GM12891 (cell line): ENCODE results near the gene CYBA.

Experiments used
- POLR2A ChIP-seq: IDR thresholded peaks from 2 replicates; pipeline ENCODE4 v1.6.1; 2011; ENCODE audit warnings: low read depth, low read length, control low read depth
- POLR2AphosphoS5 ChIP-seq: IDR thresholded peaks from 2 replicates; pipeline ENCODE4 v1.6.1; 2011; ENCODE audit warnings: low read depth, low read length, control low read depth
- TAF1 ChIP-seq: IDR thresholded peaks from 2 replicates; pipeline ENCODE4 v1.6.1; 2011; ENCODE audit warnings: low read depth, low read length, control low read depth

DNA sequence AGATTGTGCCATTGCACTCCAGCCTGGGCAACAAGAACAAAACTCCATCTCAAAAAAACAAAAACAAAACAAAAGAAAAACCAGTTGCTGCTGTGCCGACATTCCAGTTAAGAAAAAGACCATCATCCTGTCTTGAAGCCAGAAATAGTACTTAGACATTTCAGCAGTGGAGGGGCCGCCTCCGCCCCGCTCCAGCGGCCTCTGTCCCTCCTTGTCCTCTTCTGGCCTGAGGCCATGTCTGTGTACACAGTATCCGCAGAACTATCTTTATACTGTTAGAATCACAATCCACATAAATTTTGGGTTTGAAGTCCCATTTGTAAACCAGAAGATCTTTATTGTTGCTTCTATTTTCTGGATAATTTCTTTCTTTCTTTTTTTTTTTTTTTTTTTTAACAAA, 55.8 kb downstream of the CYBA start:
- TF ChIP-seq POLR2A (no peak), POLR2AphosphoS5 (no peak), TAF1 (no peak)
